PC-9 (cell line): ENCODE results near the gene RHOF. TPM values are rescaled to one million over a fixed set of nuclear protein-coding genes. Genes with fewer than 3 reads are reported as not detected.

Experiments
- BruUV-seq: library from RNA; stranded (reverse); fragments of 400-500 nt; replicated peaks from 2 replicates; lab custom pipeline; 2021; lab: Mats Ljungman, UMichigan
- CTCF ChIA-PET: fragments of 300-600 bp; sonication (Branson Sonifier 250); formaldehyde crosslinking; loops from one replicate; lab custom pipeline; 2022; ENCODE audit warnings: antibody characterized with exemption; lab: Charles Lee
- POLR2A ChIA-PET: fragments of 300-600 bp; sonication (Branson Sonifier 250); formaldehyde crosslinking; loops from one replicate; lab custom pipeline; 2022; ENCODE audit warnings: antibody characterized with exemption; ENCODE audit not compliant: unreplicated experiment; lab: Charles Lee
- DNase-seq, 2 experiments: peaks; one replicate each; pipeline versions ENCODE4 v3.0.0 to v3.0.0-alpha.2; 2015 to 2022; ENCODE audit warnings: mixed read lengths in 1 of 2
- H2AFZ ChIP-seq: fragments of 200-600 bp; sonication (generic); 2 replicates; pipeline ENCODE4 v1.8.1; 2017; ENCODE audit warnings: antibody characterized with exemption
- H3F3A ChIP-seq: fragments of 200-600 bp; sonication (generic); 2 replicates; pipeline ENCODE4 v1.8.1; 2017; ENCODE audit warnings: antibody characterized with exemption, mild to moderate bottlenecking, low read depth; ENCODE audit not compliant: insufficient read depth
- H3K27ac ChIP-seq: fragments of 200-600 bp; sonication (generic); 2 replicates; pipeline ENCODE4 v1.6.1; 2016; ENCODE audit warnings: mixed run types
- H3K27me3 ChIP-seq: fragments of 200-600 bp; sonication (generic); 2 replicates; pipeline ENCODE4 v1.6.1; 2016; ENCODE audit warnings: low read depth, mixed run types; ENCODE audit not compliant: insufficient read depth
- H3K36me3 ChIP-seq: fragments of 200-600 bp; sonication (generic); 2 replicates; pipeline ENCODE4 v1.6.1; 2016; ENCODE audit warnings: low read depth, mixed run types
- H3K4me1 ChIP-seq: fragments of 200-600 bp; sonication (generic); replicated peaks from 2 replicates; pipeline ENCODE4 v1.6.1; 2016; ENCODE audit warnings: mixed run types; ENCODE audit not compliant: insufficient read depth
- H3K4me2 ChIP-seq: fragments of 200-600 bp; sonication (generic); 2 replicates; pipeline ENCODE4 v1.6.1; 2017; ENCODE audit warnings: mixed run types
- H3K4me3 ChIP-seq: fragments of 200-600 bp; sonication (generic); 2 replicates; pipeline ENCODE4 v1.6.1; 2016; ENCODE audit warnings: mixed run types
- H3K79me2 ChIP-seq: fragments of 200-600 bp; sonication (generic); 2 replicates; pipeline ENCODE4 v1.6.1; 2017; ENCODE audit warnings: low read depth, mixed run types
- H3K9me2 ChIP-seq: fragments of 200-600 bp; sonication (generic); 2 replicates; pipeline ENCODE4 v1.8.1; 2017; ENCODE audit warnings: mild to moderate bottlenecking; ENCODE audit not compliant: insufficient read depth
- H3K9me3 ChIP-seq: fragments of 200-600 bp; sonication (generic); 2 replicates; pipeline ENCODE4 v1.8.1; 2016; ENCODE audit warnings: low read depth; ENCODE audit not compliant: insufficient read depth
- H4K20me1 ChIP-seq: fragments of 200-600 bp; sonication (generic); 2 replicates; pipeline ENCODE4 v1.8.1; 2017; ENCODE audit not compliant: insufficient read depth
- CTCF ChIP-seq: fragments of 200-600 bp; sonication (generic); conservative IDR thresholded peaks from 2 replicates; pipeline ENCODE4 v1.6.1; 2017; ENCODE audit warnings: mixed run types, antibody characterized with exemption, mild to moderate bottlenecking, moderate library complexity
- EZH2 ChIP-seq: fragments of 200-600 bp; sonication (generic); IDR thresholded peaks from 2 replicates; pipeline ENCODE4 v1.8.0; 2017; ENCODE audit warnings: antibody characterized with exemption, low read depth
- intact Hi-C: fragments of 100-400 bp; cut with micrococcal nuclease; formaldehyde crosslinking; loops from one replicate; pipeline ENCODE4 v1.10.0; 2022; ENCODE audit not compliant: unreplicated experiment
- total RNA-seq: library from RNA; stranded (reverse); gene quantifications from 2 replicates; pipeline ENCODE4 v1.2.3, GENCODE V29; 2021

RHOF gene
- total RNA-seq, 1 experiment from 2014 or later, result 179 TPM

- Histone ChIP-seq H3K4me2 (no peak overlapping the region), H2AFZ (no peak overlapping the region), H3K27ac (no peak overlapping the region), H3K9me3 (no peaks in the 10 kb centered on the region), H3K36me3 (peaks cover 3% of the 10 kb centered on the region; the same call in 1 of the 2 replicates), H4K20me1 (peaks cover 3% of the 10 kb centered on the region; the same call in 1 of the 2 replicates), H3K9me2 (no peaks in the 10 kb centered on the region), H3K4me1 (no peaks in the 10 kb centered on the region), H3K4me3 (no peak overlapping the region), H3F3A (no peaks in the 10 kb centered on the region), H3K27me3 (no peaks in the 10 kb centered on the region), H3K79me2 (no peaks in the 10 kb centered on the region)
- no peak for DNase-seq
- intact Hi-C loops, result no loop called here
- BruUV-seq, result no TSS peak
- no peak for TF ChIP-seq EZH2
- no peak for TF ChIP-seq CTCF
- ChIA-PET CTCF (no interaction called here), POLR2A (no interaction called here)
Observed at GRCh38 chr12:121823727-121824115, 30.2 kb upstream of the RHOF start.

GRCh38 chr12:121823101-121823726 lies 29.7 kb upstream of the RHOF start:
- Histone ChIP-seq H3K27ac (no peak overlapping the region), H3K36me3 (peaks cover 3% of the 10 kb centered on the region; the same call in 1 of the 2 replicates), H3K27me3 (no peaks in the 10 kb centered on the region), H3K4me2 (no peak overlapping the region), H3K79me2 (no peaks in the 10 kb centered on the region), H2AFZ (no peak overlapping the region), H3K4me1 (no peaks in the 10 kb centered on the region), H3F3A (no peaks in the 10 kb centered on the region), H3K9me2 (no peaks in the 10 kb centered on the region), H4K20me1 (peaks cover 3% of the 10 kb centered on the region; the same call in 1 of the 2 replicates), H3K9me3 (no peaks in the 10 kb centered on the region), H3K4me3 (no peak overlapping the region)
- no TSS peak for BruUV-seq
- DNase-seq, result no peak
- TF ChIP-seq EZH2 (no peak), CTCF (no peak)
- CTCF ChIA-PET, result no interaction called here
- intact Hi-C loops, result no loop called here
- POLR2A ChIA-PET, result no interaction called here

- Histone ChIP-seq H2AFZ (no peak overlapping the region), H4K20me1 (peaks cover 3% of the 10 kb centered on the region; the same call in 1 of the 2 replicates), H3K36me3 (peaks cover 7% of the 10 kb centered on the region; the same call in 1 of the 2 replicates), H3K4me2 (no peak overlapping the region), H3K79me2 (no peaks in the 10 kb centered on the region), H3K9me2 (no peaks in the 10 kb centered on the region), H3K4me3 (no peak overlapping the region), H3F3A (no peaks in the 10 kb centered on the region), H3K9me3 (no peaks in the 10 kb centered on the region), H3K27ac (no peak overlapping the region), H3K4me1 (no peaks in the 10 kb centered on the region), H3K27me3 (no peaks in the 10 kb centered on the region)
- no TSS peak for BruUV-seq
- DNase-seq, result no peak
- intact Hi-C loops, result no loop called here
- CTCF ChIA-PET, result no interaction called here
- TF ChIP-seq EZH2, result no peak
- no peak for TF ChIP-seq CTCF
- POLR2A ChIA-PET, result interaction anchor here (0.5 kb wide), 1 partner anchor 13 kb away, joined by 17 read pairs; no protein-coding TSS in a partner anchor
Observed at GRCh38 chr12:121822393-121823100, 29.1 kb upstream of the RHOF start.
